RWPE2 (cell line): ENCODE measurements around the gene RNF133.

ENCODE experiments used
- ATAC-seq: fragments of 200-7000 bp; cut with Tn5 transposase; 3 replicates; pipeline ENCODE4 v1.9.1; 2021; ENCODE audit warnings: low read depth
- DNase-seq: peaks from one replicate; pipeline ENCODE4 v3.0.0-alpha.2; 2020; ENCODE audit warnings: low spot score
- H3K27ac ChIP-seq: fragments of 450-650 bp; 2 replicates; pipeline ENCODE4 v1.5.1; 2017; ENCODE audit warnings: mild to moderate bottlenecking; ENCODE audit not compliant: poor library complexity, severe bottlenecking
- H3K27me3 ChIP-seq: fragments of 250-450 bp; sonication (Bioruptor Pico); 2 replicates; pipeline ENCODE4 v1.5.1; 2021; ENCODE audit warnings: mild to moderate bottlenecking, moderate library complexity; ENCODE audit not compliant: insufficient read depth, poor library complexity, severe bottlenecking
- H3K36me3 ChIP-seq: fragments of 250-450 bp; sonication (Bioruptor Pico); 2 replicates; pipeline ENCODE4 v1.5.1; 2020; ENCODE audit warnings: low read depth, mild to moderate bottlenecking, moderate library complexity
- H3K4me1 ChIP-seq: fragments of 250-450 bp; sonication (Bioruptor Pico); 2 replicates; pipeline ENCODE4 v1.5.1; 2021; ENCODE audit warnings: mild to moderate bottlenecking, moderate library complexity; ENCODE audit not compliant: insufficient read depth, poor library complexity, severe bottlenecking
- H3K4me3 ChIP-seq: fragments of 250-450 bp; sonication (Bioruptor Pico); 2 replicates; pipeline ENCODE4 v1.5.1; 2021; ENCODE audit warnings: mild to moderate bottlenecking, moderate library complexity; ENCODE audit not compliant: severe bottlenecking
- H3K9me3 ChIP-seq: fragments of 250-450 bp; sonication (Bioruptor Pico); 2 replicates; pipeline ENCODE4 v1.5.1; 2021; ENCODE audit warnings: mild to moderate bottlenecking, moderate library complexity; ENCODE audit not compliant: severe bottlenecking
- CTCF ChIP-seq: fragments of 450-650 bp; IDR thresholded peaks from one replicate; pipeline ENCODE4 v1.5.1; 2017; ENCODE audit warnings: mild to moderate bottlenecking, moderate library complexity; ENCODE audit not compliant: poor library complexity, severe bottlenecking

RNF133 gene

DNA sequence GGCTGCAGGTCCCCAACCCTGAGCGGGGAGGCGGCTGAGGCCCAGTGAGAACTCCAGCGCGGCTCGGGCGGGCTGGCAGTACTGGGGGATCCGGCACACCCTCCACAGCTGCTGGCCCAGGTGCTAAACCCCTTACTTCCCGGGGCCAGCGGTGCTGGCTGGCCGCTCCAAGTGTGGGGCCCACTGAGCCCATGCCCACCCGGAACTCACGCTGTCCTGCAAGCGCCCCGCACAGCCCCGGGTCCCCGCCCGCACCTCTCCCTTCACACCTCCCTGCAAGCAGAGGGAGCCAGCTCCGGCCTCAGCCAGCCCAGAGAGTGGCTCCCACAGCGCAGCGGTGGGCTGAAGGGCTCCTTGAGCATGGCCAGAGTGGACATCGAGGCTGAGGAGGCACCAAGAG is 25.0 kb downstream of the RNF133 start:
- no peak for DNase-seq
- no peaks in the 10 kb centered on the region for H3K9me3 ChIP-seq
- no peak overlapping the region for H3K4me3 ChIP-seq
- H3K27ac ChIP-seq: no peak overlapping the region
- no peak for ATAC-seq
- no peaks in the 10 kb centered on the region for H3K36me3 ChIP-seq
- no peaks in the 10 kb centered on the region for H3K27me3 ChIP-seq
- H3K4me1 ChIP-seq: no peaks in the 10 kb centered on the region
- TF ChIP-seq CTCF: no peak

- H3K9me3 ChIP-seq: no peaks in the 10 kb centered on the region
- no peaks in the 10 kb centered on the region for H3K4me1 ChIP-seq
- H3K4me3 ChIP-seq: no peak overlapping the region
- TF ChIP-seq CTCF: no peak
- no peaks in the 10 kb centered on the region for H3K36me3 ChIP-seq
- no peak for ATAC-seq
- no peaks in the 10 kb centered on the region for H3K27me3 ChIP-seq
- DNase-seq: no peak
- no peak overlapping the region for H3K27ac ChIP-seq
Observed at GRCh38 chr7:122672536-122672935, 26.4 kb downstream of the RNF133 start.

- Histone ChIP-seq H3K4me3 (no peak overlapping the region), H3K4me1 (no peaks in the 10 kb centered on the region), H3K9me3 (no peaks in the 10 kb centered on the region), H3K27me3 (no peaks in the 10 kb centered on the region), H3K27ac (no peak overlapping the region), H3K36me3 (no peaks in the 10 kb centered on the region)
- ATAC-seq (no peak), DNase-seq (no peak)
- no peak for TF ChIP-seq CTCF
Observed at GRCh38 chr7:122663733-122664132, 35.2 kb downstream of the RNF133 start.

- H3K27ac ChIP-seq: no peak overlapping the region
- no peak overlapping the region for H3K4me3 ChIP-seq
- no peaks in the 10 kb centered on the region for H3K4me1 ChIP-seq
- H3K9me3 ChIP-seq: no peaks in the 10 kb centered on the region
- no peaks in the 10 kb centered on the region for H3K36me3 ChIP-seq
- ATAC-seq (no peak), DNase-seq (no peak)
- no peaks in the 10 kb centered on the region for H3K27me3 ChIP-seq
- no peak for TF ChIP-seq CTCF
Observed at GRCh38 chr7:122658856-122659255, 40.1 kb downstream of the RNF133 start.

- Histone ChIP-seq H3K27ac (no peak overlapping the region), H3K27me3 (no peaks in the 10 kb centered on the region), H3K4me1 (no peaks in the 10 kb centered on the region), H3K36me3 (no peaks in the 10 kb centered on the region), H3K4me3 (no peak overlapping the region), H3K9me3 (no peaks in the 10 kb centered on the region)
- TF ChIP-seq CTCF: no peak
- DNase-seq (no peak), ATAC-seq (no peak)
Observed at GRCh38 chr7:122653685-122654084, 45.2 kb downstream of the RNF133 start.
